H9 (cell line): ENCODE data around the gene SMIM26. TPM values are rescaled to one million over a fixed set of nuclear protein-coding genes. Genes with fewer than 3 reads are reported as not detected.

ENCODE experiments used
- DNase-seq: peaks from one replicate; pipeline ENCODE4 v3.0.0-alpha.2; 2017
- H2AFZ ChIP-seq: one replicate; pipeline ENCODE4 v1.6.1; 2013; ENCODE audit warnings: mild to moderate bottlenecking, low read length, control low read depth, moderate library complexity
- H2AK5ac ChIP-seq: 2 replicates; pipeline ENCODE4 v1.6.1; 2013; ENCODE audit warnings: low read length, control low read depth, mixed read lengths; ENCODE audit not compliant: insufficient read length
- H2BK120ac ChIP-seq: one replicate; pipeline ENCODE4 v1.6.1; 2013; ENCODE audit warnings: low read depth, mild to moderate bottlenecking, low read length, control low read depth, inconsistent platforms; ENCODE audit not compliant: poor library complexity, severe bottlenecking
- H2BK12ac ChIP-seq: 2 replicates; pipeline ENCODE4 v1.6.1; 2013; ENCODE audit warnings: low read length, control low read depth, mixed read lengths, low read depth; ENCODE audit not compliant: insufficient read length
- H2BK15ac ChIP-seq: 2 replicates; pipeline ENCODE4 v1.6.1; 2013; ENCODE audit warnings: low read depth, low read length, control low read depth
- H2BK20ac ChIP-seq: one replicate; pipeline ENCODE4 v1.6.1; 2013; ENCODE audit warnings: low read depth, mild to moderate bottlenecking, low read length, control low read depth, inconsistent platforms; ENCODE audit not compliant: poor library complexity, severe bottlenecking
- H2BK5ac ChIP-seq: 2 replicates; pipeline ENCODE4 v1.6.1; 2013; ENCODE audit warnings: low read length, control low read depth, mixed read lengths; ENCODE audit not compliant: insufficient read length
- H3K14ac ChIP-seq: 2 replicates; pipeline ENCODE4 v1.6.1; 2013; ENCODE audit warnings: low read length, control low read depth; ENCODE audit not compliant: insufficient read depth
- H3K18ac ChIP-seq: 2 replicates; pipeline ENCODE4 v1.6.1; 2013; ENCODE audit warnings: low read depth, mild to moderate bottlenecking, mixed read lengths, low read length, control low read depth; ENCODE audit not compliant: insufficient read length
- H3K23ac ChIP-seq: 2 replicates; pipeline ENCODE4 v1.6.1; 2013; ENCODE audit warnings: low read length, control low read depth, mixed read lengths, low read depth; ENCODE audit not compliant: insufficient read length
- H3K23me2 ChIP-seq: 2 replicates; pipeline ENCODE4 v1.6.1; 2013; ENCODE audit warnings: low read depth, mild to moderate bottlenecking, mixed read lengths, low read length, control low read depth; ENCODE audit not compliant: insufficient read length, poor library complexity, severe bottlenecking
- H3K27ac ChIP-seq: 2 replicates; pipeline ENCODE4 v1.5.1; 2013; ENCODE audit warnings: low read length, control low read depth, mixed read lengths, low read depth; ENCODE audit not compliant: insufficient read length
- H3K27me3 ChIP-seq: 2 replicates; pipeline ENCODE4 v1.6.1; 2013; ENCODE audit warnings: low read length, control low read depth, inconsistent platforms; ENCODE audit not compliant: insufficient read depth
- H3K4ac ChIP-seq: 2 replicates; pipeline ENCODE4 v1.6.1; 2013; ENCODE audit warnings: low read depth, mild to moderate bottlenecking, control low read depth, inconsistent platforms, low read length, moderate library complexity
- H3K4me1 ChIP-seq: 2 replicates; pipeline ENCODE4 v1.6.1; 2013; ENCODE audit warnings: low read length, control low read depth, inconsistent platforms; ENCODE audit not compliant: insufficient read depth
- H3K4me2 ChIP-seq: 2 replicates; pipeline ENCODE4 v1.6.1; 2013; ENCODE audit warnings: low read length, control low read depth, mixed read lengths; ENCODE audit not compliant: insufficient read length, insufficient read depth
- H3K56ac ChIP-seq: 2 replicates; pipeline ENCODE4 v1.6.1; 2013; ENCODE audit warnings: low read depth, mild to moderate bottlenecking, mixed read lengths, low read length, control low read depth; ENCODE audit not compliant: insufficient read length
- H3K79me1 ChIP-seq: 2 replicates; pipeline ENCODE4 v1.6.1; 2013; ENCODE audit warnings: low read depth, mild to moderate bottlenecking, moderate library complexity, low read length, control low read depth, inconsistent platforms; ENCODE audit not compliant: insufficient read depth, poor library complexity, severe bottlenecking
- H3K79me2 ChIP-seq: 2 replicates; pipeline ENCODE4 v1.6.1; 2013; ENCODE audit warnings: low read length, control low read depth, inconsistent platforms; ENCODE audit not compliant: insufficient read depth
- H3K9ac ChIP-seq: 2 replicates; pipeline ENCODE4 v1.6.1; 2013; ENCODE audit warnings: low read length, control low read depth, mixed read lengths; ENCODE audit not compliant: insufficient read length; ENCODE audit errors: extremely low read depth
- H3K9me3 ChIP-seq: one replicate; pipeline ENCODE4 v1.6.1; 2013; ENCODE audit warnings: low read depth, low read length, inconsistent platforms; ENCODE audit not compliant: control insufficient read depth
- H3T11ph ChIP-seq: one replicate; pipeline ENCODE4 v1.6.1; 2013; ENCODE audit warnings: mild to moderate bottlenecking, low read length, control low read depth, inconsistent platforms
- H4K20me1 ChIP-seq: one replicate; pipeline ENCODE4 v1.6.1; 2013; ENCODE audit not compliant: control insufficient read depth, insufficient read length, insufficient read depth
- H4K5ac ChIP-seq: 2 replicates; pipeline ENCODE4 v1.6.1; 2013; ENCODE audit warnings: low read depth, mild to moderate bottlenecking, mixed read lengths, low read length, control low read depth; ENCODE audit not compliant: insufficient read length
- H4K8ac ChIP-seq: replicated peaks from 2 replicates; pipeline ENCODE4 v1.6.1; 2013; ENCODE audit warnings: low read length, control low read depth, mixed read lengths, low read depth; ENCODE audit not compliant: insufficient read length
- H4K91ac ChIP-seq: 2 replicates; pipeline ENCODE4 v1.6.1; 2013; ENCODE audit warnings: low read depth, mild to moderate bottlenecking, moderate library complexity, mixed read lengths, low read length, control low read depth; ENCODE audit not compliant: insufficient read length
- H3K27ac Mint-ChIP-seq, 3 experiments: 2 replicates in 2 of 3; 3 replicates in 1 of 3; pipeline ENCODE4 v1.8.0; 2020 to 2021; ENCODE audit warnings: mixed read lengths in 3 of 3, mild to moderate bottlenecking in 1 of 3, moderate library complexity in 1 of 3
- H3K27me3 Mint-ChIP-seq: 2 replicates; pipeline ENCODE4 v1.8.0; 2021; ENCODE audit warnings: low read depth, mild to moderate bottlenecking, moderate library complexity, mixed read lengths
- H3K36me3 Mint-ChIP-seq, 3 experiments: 2 replicates in 2 of 3; 3 replicates in 1 of 3; pipeline ENCODE4 v1.8.0; 2020 to 2021; ENCODE audit warnings: low read depth in 3 of 3, mixed read lengths in 3 of 3; ENCODE audit not compliant: insufficient read depth in 1 of 3
- H3K4me1 Mint-ChIP-seq, 2 experiments: 2 replicates each; pipeline ENCODE4 v1.8.0; 2020; ENCODE audit warnings: mixed read lengths in 2 of 2
- H3K4me3 Mint-ChIP-seq, 2 experiments: 2 replicates in 1 of 2; 3 replicates in 1 of 2; pipeline ENCODE4 v1.8.0; 2020 to 2021; ENCODE audit warnings: mild to moderate bottlenecking in 2 of 2, mixed read lengths in 2 of 2, moderate library complexity in 1 of 2
- H3K9me3 Mint-ChIP-seq, 2 experiments: 2 replicates in 1 of 2; 3 replicates in 1 of 2; pipeline ENCODE4 v1.8.0; 2020; ENCODE audit warnings: mild to moderate bottlenecking in 2 of 2, mixed read lengths in 2 of 2, moderate library complexity in 1 of 2
- WGBS: extraction: QIAGEN DNeasy Blood & Tissue Kit; methylation state at CpG from one replicate; pipeline ENCODE4 v1.1.7; 2013; ENCODE audit warnings: missing lambda C conversion rate, low lambda C conversion rate, mixed read lengths; ENCODE audit not compliant: insufficient read length; ENCODE audit errors: extremely low coverage; 5-methylcytosine and 5-hydroxymethylcytosine counted together
- total RNA-seq: library from RNA; stranded (reverse); gene quantifications from 2 replicates; pipeline ENCODE4 v1.2.1, GENCODE V29; 2021
- TF ChIP-seq, protein P1 (sequence below): fragments of 200-600 bp; sonication (generic); conservative IDR thresholded peaks from 3 replicates; pipeline ENCODE4 v1.8.0; 2021; ENCODE audit warnings: antibody characterized with exemption, mild to moderate bottlenecking

SMIM26 gene
- total RNA-seq, 1 experiment from 2014 or later, result 75.9 TPM

- Histone ChIP-seq H2AFZ (no peak overlapping the region), H3K56ac (no peak overlapping the region), H4K20me1 (no peaks in the 10 kb centered on the region), H3K9ac (no peak overlapping the region), H2BK20ac (no peak overlapping the region), H2BK12ac (no peak overlapping the region), H3K27ac (no peak overlapping the region), H3K27me3 (no peaks in the 10 kb centered on the region), H4K5ac (no peak overlapping the region), H2BK120ac (no peak overlapping the region), H3K4ac (no peak overlapping the region), H2BK15ac (no peak overlapping the region), H2AK5ac (no peak overlapping the region), H2BK5ac (no peak overlapping the region), H3K4me1 (no peaks in the 10 kb centered on the region), H3K4me2 (no peak overlapping the region), H3K23ac (no peak overlapping the region), H3K18ac (no peak overlapping the region), H3K23me2 (no peaks in the 10 kb centered on the region), H3T11ph (no peak overlapping the region), H3K79me2 (no peaks in the 10 kb centered on the region), H3K14ac (no peak overlapping the region), H3K9me3 (no peaks in the 10 kb centered on the region), H3K79me1 (no peaks in the 10 kb centered on the region), H4K91ac (no peak overlapping the region), H4K8ac (no peak overlapping the region)
- H3K9me3 Mint-ChIP-seq, result peaks cover 0 to 4% of the 10 kb centered on the region in 2 experiments; a peak in 2 of 5 replicates
- DNase-seq, result no peak
- no peak overlapping the region for H3K4me3 Mint-ChIP-seq
- H3K27ac Mint-ChIP-seq, result no peak overlapping the region
- no peaks in the 10 kb centered on the region for H3K4me1 Mint-ChIP-seq
- TF ChIP-seq, protein P1, sequence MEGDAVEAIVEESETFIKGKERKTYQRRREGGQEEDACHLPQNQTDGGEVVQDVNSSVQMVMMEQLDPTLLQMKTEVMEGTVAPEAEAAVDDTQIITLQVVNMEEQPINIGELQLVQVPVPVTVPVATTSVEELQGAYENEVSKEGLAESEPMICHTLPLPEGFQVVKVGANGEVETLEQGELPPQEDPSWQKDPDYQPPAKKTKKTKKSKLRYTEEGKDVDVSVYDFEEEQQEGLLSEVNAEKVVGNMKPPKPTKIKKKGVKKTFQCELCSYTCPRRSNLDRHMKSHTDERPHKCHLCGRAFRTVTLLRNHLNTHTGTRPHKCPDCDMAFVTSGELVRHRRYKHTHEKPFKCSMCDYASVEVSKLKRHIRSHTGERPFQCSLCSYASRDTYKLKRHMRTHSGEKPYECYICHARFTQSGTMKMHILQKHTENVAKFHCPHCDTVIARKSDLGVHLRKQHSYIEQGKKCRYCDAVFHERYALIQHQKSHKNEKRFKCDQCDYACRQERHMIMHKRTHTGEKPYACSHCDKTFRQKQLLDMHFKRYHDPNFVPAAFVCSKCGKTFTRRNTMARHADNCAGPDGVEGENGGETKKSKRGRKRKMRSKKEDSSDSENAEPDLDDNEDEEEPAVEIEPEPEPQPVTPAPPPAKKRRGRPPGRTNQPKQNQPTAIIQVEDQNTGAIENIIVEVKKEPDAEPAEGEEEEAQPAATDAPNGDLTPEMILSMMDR, result no peak
- H3K27me3 Mint-ChIP-seq, result no peaks in the 10 kb centered on the region
- H3K36me3 Mint-ChIP-seq, result peaks cover 45 to 68% (median 63%) of the 10 kb centered on the region in 3 experiments
- WGBS, result no CpG with 5 or more reads among the region's 8 CpGs
These were observed 13.5 kb upstream of the SMIM26 start for GRCh38 chr20:18553746-18554145.
